DND-41 (cell line): Measurements from ENCODE around the gene UBQLN2.

Experiments
- CTCF ChIP-seq: IDR thresholded peaks from 2 replicates; pipeline ENCODE4 v1.5.1; 2012; ENCODE audit warnings: borderline replicate concordance, low read length, moderate library complexity, mild to moderate bottlenecking; ENCODE audit not compliant: poor library complexity, severe bottlenecking; ENCODE audit errors: extremely low read depth
- EZH2 ChIP-seq: IDR thresholded peaks from 3 replicates; pipeline ENCODE4 v1.6.1; 2012; ENCODE audit warnings: borderline replicate concordance, low read depth, mild to moderate bottlenecking, moderate library complexity, low read length, inconsistent platforms; ENCODE audit not compliant: severe bottlenecking

- TF ChIP-seq CTCF (no peak), EZH2 (no peak)
Measured at GRCh38 chrX:56574861-56575260, 11.4 kb downstream of the UBQLN2 start.
